Gastroesophageal sphincter (tissue), 4 donors: ENCODE results near the gene IPCEF1. TPM values are rescaled to one million over a fixed set of nuclear protein-coding genes. Genes with fewer than 3 reads are reported as not detected.

Source experiments
- ATAC-seq: fragments of 150-250 bp; one replicate; pipeline ENCODE4 v1.9.1; 2016; ENCODE audit warnings: mild to moderate bottlenecking, moderate library complexity
- H3K27ac ChIP-seq, 4 donors: fragments of 200-600 bp; sonication (generic) in 3 of 4; 1 replicate in 3 of 4; 2 replicates in 1 of 4; pipeline ENCODE4 v1.5.1; 2016 to 2019
- H3K27me3 ChIP-seq: fragments of 200-600 bp; sonication (generic); one replicate; pipeline ENCODE4 v1.5.1; 2019
- H3K36me3 ChIP-seq, 2 donors: fragments of 200-600 bp; sonication (generic); one replicate each; pipeline ENCODE4 v1.5.1; 2019; ENCODE audit warnings: control low read depth in 1 of 2
- H3K4me1 ChIP-seq, 3 donors: fragments of 200-600 bp; sonication (generic); 1 replicate in 2 of 3; 2 replicates in 1 of 3; pipeline ENCODE4 v1.5.1; 2016 to 2019; ENCODE audit warnings: control low read depth in 2 of 3
- H3K4me3 ChIP-seq, 2 donors: fragments of 200-600 bp; sonication (generic); one replicate each; pipeline ENCODE4 v1.5.1; 2019; ENCODE audit warnings: mild to moderate bottlenecking in 1 of 2, moderate library complexity in 1 of 2
- H3K9me3 ChIP-seq, 3 donors: fragments of 200-600 bp; sonication (generic); one replicate each; pipeline ENCODE4 v1.5.1; 2017 to 2019; ENCODE audit warnings: control low read depth in 2 of 3
- EP300 ChIP-seq: sonication (generic); formaldehyde crosslinking; IDR thresholded peaks from one replicate; pipeline ENCODE4 v1.6.1; 2017; ENCODE audit warnings: antibody characterized with exemption, mild to moderate bottlenecking
- POLR2A ChIP-seq, 2 donors: fragments of 450-650 bp; IDR thresholded peaks; one replicate each; pipeline ENCODE4 v1.6.1; 2017; ENCODE audit warnings: antibody characterized with exemption in 2 of 2, mild to moderate bottlenecking in 2 of 2, moderate library complexity in 1 of 2
- POLR2AphosphoS5 ChIP-seq: sonication (generic); formaldehyde crosslinking; IDR thresholded peaks from one replicate; pipeline ENCODE4 v1.6.1; 2017; ENCODE audit warnings: antibody characterized with exemption
- WGBS, 2 donors: methylation state at CpG; one replicate each; pipeline ENCODE4 v1.1.5; 2018; ENCODE audit warnings: low coverage in 1 of 2; 5-methylcytosine and 5-hydroxymethylcytosine counted together
- total RNA-seq, 4 donors: library from RNA; depleted of rRNA; stranded (reverse); fragments of >200 nt; gene quantifications; one replicate each; pipeline ENCODE4 v1.1.0, GENCODE V29; 2016
- TF ChIP-seq, protein P1 (sequence below), 4 experiments: fragments of 200-600 bp in 2 of 4; fragments of 450-650 bp in 2 of 4; sonication (generic) in 1 of 4; IDR thresholded peaks; one replicate each; pipeline ENCODE4 v1.5.1; 2017 to 2019; ENCODE audit warnings: antibody characterized with exemption in 4 of 4, mild to moderate bottlenecking in 2 of 4, moderate library complexity in 2 of 4

The IPCEF1 gene
- total RNA-seq, 4 donors from 2014 or later = 0.27 to 7.3 (median 1.2) TPM

DNA sequence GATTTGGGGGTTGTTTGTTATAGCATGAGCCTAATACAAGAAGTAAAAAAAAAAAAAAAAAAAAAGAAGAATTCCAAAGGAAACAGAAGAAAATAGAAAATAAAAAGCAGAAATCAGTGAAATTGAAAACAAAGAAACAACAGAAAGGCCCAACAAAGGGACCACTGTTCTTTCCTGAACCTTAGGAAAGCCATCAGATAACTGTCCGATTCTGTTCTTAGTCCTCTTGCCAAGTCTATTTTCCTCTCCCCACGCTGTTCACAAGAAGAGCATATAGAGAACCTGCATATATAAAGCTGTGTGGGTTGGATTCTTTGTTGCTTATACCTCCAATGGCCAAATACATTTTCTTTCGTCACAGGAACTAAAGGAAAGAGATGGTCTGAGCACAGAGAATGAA, 38.0 kb upstream of the IPCEF1 start:
- Histone ChIP-seq H3K9me3 (no peaks in the 10 kb centered on the region), H3K27ac (no peak overlapping the region), H3K4me3 (no peak overlapping the region), H3K36me3 (no peaks in the 10 kb centered on the region), H3K4me1 (no peaks in the 10 kb centered on the region), H3K27me3 (no peaks in the 10 kb centered on the region)
- TF ChIP-seq POLR2A (IDR thresholded peaks at IDR 0.05) (no peak), POLR2AphosphoS5 (no peak), EP300 (no peak)
- TF ChIP-seq, protein P1, sequence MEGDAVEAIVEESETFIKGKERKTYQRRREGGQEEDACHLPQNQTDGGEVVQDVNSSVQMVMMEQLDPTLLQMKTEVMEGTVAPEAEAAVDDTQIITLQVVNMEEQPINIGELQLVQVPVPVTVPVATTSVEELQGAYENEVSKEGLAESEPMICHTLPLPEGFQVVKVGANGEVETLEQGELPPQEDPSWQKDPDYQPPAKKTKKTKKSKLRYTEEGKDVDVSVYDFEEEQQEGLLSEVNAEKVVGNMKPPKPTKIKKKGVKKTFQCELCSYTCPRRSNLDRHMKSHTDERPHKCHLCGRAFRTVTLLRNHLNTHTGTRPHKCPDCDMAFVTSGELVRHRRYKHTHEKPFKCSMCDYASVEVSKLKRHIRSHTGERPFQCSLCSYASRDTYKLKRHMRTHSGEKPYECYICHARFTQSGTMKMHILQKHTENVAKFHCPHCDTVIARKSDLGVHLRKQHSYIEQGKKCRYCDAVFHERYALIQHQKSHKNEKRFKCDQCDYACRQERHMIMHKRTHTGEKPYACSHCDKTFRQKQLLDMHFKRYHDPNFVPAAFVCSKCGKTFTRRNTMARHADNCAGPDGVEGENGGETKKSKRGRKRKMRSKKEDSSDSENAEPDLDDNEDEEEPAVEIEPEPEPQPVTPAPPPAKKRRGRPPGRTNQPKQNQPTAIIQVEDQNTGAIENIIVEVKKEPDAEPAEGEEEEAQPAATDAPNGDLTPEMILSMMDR (IDR thresholded peaks at IDR 0.05) = no peak
- ATAC-seq = no peak
- WGBS, 2 donors = 82 to 88% methylated on average over 3 of the region's 3 CpGs

DNA sequence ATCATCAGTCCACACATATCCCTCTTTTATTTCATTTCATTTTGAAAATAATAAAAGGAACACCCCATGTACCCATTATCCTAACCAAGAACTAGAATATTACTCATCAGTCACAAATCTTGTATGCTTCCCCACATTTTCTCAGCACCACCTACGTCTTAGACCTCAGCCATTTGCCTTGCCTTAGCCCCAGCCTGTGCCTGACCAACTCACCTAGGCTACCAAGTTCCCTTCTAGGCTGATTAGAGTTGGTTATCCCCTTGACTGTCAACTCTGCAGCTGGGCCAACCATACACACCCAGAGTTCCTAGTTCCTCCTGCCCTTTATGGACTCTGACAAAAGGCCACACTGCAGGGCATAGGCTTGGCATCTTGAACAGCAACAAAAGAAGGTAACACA, 33.4 kb upstream of the IPCEF1 start:
- Histone ChIP-seq H3K27ac (no peak overlapping the region), H3K4me1 (no peaks in the 10 kb centered on the region), H3K9me3 (no peaks in the 10 kb centered on the region), H3K27me3 (no peaks in the 10 kb centered on the region), H3K4me3 (no peak overlapping the region), H3K36me3 (no peaks in the 10 kb centered on the region)
- ATAC-seq = no peak
- TF ChIP-seq EP300 (no peak), POLR2A (IDR thresholded peaks at IDR 0.05) (no peak), POLR2AphosphoS5 (no peak)
- TF ChIP-seq, protein P1 (IDR thresholded peaks at IDR 0.05) = no peak
- 75 to 86% methylated on average over 1 of the region's 1 CpG for WGBS, 2 donors

DNA sequence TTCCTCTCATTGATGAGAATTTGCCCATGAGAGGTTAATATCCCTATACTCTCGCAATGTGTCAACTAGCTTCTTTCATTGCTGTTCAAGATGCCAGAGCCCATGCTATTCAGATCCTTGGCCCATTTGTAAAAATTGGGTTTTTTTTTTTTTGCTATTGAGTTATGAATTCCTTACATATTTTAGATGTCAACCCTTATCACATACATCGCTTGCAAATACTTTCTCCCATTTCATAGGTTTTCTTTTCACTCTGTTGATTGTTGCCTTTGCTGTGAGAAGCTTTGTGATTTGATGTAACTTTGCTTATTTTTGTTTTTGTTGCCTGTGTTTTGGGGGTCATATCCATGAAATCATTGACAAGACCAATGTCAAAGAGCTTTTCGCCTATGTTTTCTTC, 32.2 kb upstream of the IPCEF1 start:
- no peaks in the 10 kb centered on the region for H3K9me3 ChIP-seq

DNA sequence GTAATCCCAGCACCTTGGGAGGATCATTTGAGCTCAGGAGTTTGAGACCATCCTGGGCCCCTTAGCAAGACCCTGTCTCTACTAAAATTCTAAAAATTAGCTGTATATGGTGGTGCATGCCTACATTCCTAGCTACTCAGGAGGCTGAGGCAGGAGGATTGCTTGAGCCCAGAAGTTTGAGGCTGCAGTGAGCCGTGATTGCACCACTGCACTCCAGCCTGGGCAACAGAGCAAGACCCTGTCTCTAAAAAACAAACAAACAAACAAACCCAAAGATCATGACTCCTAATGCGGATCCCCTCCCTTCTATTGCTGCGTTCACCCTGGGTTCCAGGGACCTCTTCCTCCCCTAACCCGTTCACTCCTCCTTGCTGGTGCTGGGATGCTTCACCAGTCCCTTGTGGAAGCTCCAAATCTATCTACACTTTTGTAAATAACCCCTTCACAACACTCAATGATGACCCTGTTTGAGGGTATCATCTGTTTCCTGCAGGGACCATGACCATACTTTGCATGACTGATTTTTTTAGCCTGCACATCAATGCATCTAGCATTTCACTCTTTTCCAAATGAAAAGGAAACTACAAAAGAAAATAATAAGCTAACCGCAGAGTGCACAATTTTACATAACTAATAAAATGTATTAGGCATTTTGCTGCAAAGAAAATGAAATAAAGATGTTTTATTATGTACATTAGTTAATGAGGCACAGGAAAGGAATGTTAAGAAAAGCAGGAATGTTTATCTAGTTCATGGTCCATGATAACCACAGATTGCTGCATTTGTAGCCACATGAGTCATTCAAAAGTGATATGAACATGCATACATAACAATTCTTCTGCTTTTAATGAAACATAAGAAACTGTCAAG, 30.5 kb upstream of the IPCEF1 start:
- no peaks in the 10 kb centered on the region for H3K27me3 ChIP-seq
- ATAC-seq = no peak
- H3K4me1 ChIP-seq = peaks cover 0 to 14% (median 0%) of the 10 kb centered on the region in 3 donors
- no peaks in the 10 kb centered on the region for H3K36me3 ChIP-seq
- TF ChIP-seq, protein P1 (IDR thresholded peaks at IDR 0.05) = no peak
- TF ChIP-seq POLR2A (IDR thresholded peaks at IDR 0.05) = no peak
- H3K4me3 ChIP-seq = no peak overlapping the region
- H3K9me3 ChIP-seq = no peaks in the 10 kb centered on the region
- WGBS, 2 donors = 87 to 98% methylated on average over 4 to 5 of the region's 5 CpGs
- no peak overlapping the region for H3K27ac ChIP-seq

More for the DNA sequence above, 32.2 kb upstream of the IPCEF1 start:
- Histone ChIP-seq H3K27me3 (no peaks in the 10 kb centered on the region), H3K4me3 (no peak overlapping the region), H3K27ac (no peak overlapping the region), H3K4me1 (peaks cover 0 to 11% (median 0%) of the 10 kb centered on the region in 3 donors), H3K36me3 (no peaks in the 10 kb centered on the region)
- 90 to 92% methylated on average over 2 to 3 of the region's 3 CpGs for WGBS, 2 donors
- ATAC-seq = no peak
- TF ChIP-seq POLR2AphosphoS5 = no peak
- TF ChIP-seq, protein P1 (IDR thresholded peaks at IDR 0.05) = no peak
- TF ChIP-seq POLR2A (IDR thresholded peaks at IDR 0.05) = no peak
- TF ChIP-seq EP300 = no peak

DNA sequence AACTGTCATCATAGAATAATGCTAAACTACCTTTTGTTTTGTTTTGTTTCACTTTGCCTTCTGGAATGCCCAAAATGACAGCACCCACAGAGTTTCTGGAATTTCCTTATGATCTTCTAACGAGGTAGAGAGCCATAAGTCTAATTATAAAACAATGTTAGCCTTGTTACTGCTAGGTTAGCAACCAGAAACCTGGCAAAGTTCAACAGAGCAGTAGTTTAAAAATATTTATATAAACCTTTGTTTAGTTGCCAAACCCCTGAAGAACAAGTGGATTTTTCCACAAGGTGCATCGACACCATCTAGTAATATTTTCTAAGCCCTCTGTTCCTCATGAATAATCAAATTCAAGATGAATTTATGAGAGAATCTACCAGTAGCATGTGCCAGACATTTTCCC, 27.6 kb upstream of the IPCEF1 start:
- H3K27ac ChIP-seq = peak overlapping the region in 2 of 4 donors; percentile 47 to 52
- no peaks in the 10 kb centered on the region for H3K27me3 ChIP-seq
- H3K36me3 ChIP-seq = no peaks in the 10 kb centered on the region
- TF ChIP-seq EP300 (no peak), POLR2A (IDR thresholded peaks at IDR 0.05) (no peak), POLR2AphosphoS5 (no peak)
- TF ChIP-seq, protein P1 (IDR thresholded peaks at IDR 0.05) = no peak
- ATAC-seq = no peak
- WGBS, 2 donors = 14 to 25% methylated on average over 2 of the region's 2 CpGs
- H3K4me1 ChIP-seq = peaks cover 0 to 14% (median 0%) of the 10 kb centered on the region in 3 donors
- no peaks in the 10 kb centered on the region for H3K9me3 ChIP-seq
- H3K4me3 ChIP-seq = no peak overlapping the region
